Colon (tissue), 2 donors: ENCODE measurements around the gene SH3RF1.
"Not testable (repeated sequence)": the region's sequence is repeated elsewhere in the genome, so short reads cannot be mapped to it uniquely, and the experiment has no call there.

Source experiments
- FAIRE-seq: peaks from 2 replicates; lab custom pipeline; 2012; peaks lifted over from hg19 to GRCh38; lab: Jason Lieb, UNC
- donor health status: control.
- donor health status: control.

Gene SH3RF1

DNA sequence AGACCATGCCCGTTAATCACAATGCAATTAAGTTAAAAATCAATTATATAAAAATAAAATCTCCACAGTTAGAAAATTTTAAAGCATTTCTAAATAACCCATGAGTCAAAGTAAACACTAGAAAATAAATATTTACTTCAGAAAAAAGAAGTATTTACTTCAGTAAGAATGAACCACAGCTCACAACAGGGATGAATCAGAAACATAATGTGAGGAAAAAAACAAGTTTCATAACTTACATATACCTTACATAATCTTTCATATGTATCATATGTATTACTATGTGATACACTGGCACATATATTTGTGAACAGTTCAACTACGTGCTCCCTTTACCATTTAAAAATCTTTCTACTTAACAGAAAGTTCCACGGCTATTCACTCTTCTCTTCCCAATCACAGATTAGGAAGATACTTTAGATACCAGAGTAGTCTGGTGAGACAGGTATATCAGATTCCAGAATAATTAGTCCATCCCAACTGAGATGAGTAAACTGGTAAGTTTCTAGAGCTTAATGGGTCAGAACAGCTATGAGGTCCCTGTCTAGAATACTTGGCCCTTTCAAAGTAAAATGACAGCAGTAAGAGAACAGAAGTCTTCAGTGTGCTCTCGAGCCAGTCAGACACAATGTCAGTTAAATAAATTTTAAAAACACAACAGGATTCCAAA, 70.3 kb downstream of the SH3RF1 start:
- no peak for FAIRE-seq

DNA sequence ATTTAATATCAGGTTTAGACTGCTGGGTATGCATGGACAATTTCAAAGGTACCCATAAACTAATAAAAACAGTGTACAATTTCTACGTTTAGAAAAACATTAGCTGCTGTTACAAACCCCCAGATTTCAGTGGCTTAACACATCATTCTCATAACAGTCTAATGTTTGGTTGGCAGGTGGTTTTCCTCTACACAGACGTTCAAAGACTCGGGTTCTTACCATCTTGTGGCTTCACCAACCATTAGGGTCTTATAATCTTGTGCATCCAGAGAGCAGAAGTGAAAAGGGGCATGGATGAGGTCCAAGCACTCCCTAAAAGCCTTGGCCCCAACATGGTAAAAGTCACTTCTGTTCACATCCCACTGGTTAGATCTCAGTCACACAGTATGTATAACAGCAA, 71.6 kb downstream of the SH3RF1 start:
- no peak for FAIRE-seq

DNA sequence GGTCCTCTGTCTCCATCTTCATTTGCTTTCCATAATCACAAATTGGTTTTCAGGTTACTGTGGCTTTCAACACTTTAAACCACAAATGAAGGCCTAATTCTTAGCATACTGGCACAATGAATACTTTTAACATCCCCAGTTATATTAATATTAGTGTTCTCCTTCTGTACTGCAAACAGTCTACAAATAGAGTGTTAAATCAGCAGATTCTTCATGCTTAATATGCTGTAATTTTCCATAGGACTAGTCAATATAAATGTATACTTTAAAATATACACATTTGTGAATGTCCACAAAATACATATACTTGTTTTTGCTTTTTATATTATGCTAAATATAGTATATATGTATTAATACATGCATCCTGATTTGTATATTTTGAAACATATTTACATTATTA, 72.6 kb downstream of the SH3RF1 start:
- FAIRE-seq = no peak

- FAIRE-seq = not testable (repeated sequence)
Observed at GRCh38 chr4:169197206-169197605, 73.5 kb downstream of the SH3RF1 start.

DNA sequence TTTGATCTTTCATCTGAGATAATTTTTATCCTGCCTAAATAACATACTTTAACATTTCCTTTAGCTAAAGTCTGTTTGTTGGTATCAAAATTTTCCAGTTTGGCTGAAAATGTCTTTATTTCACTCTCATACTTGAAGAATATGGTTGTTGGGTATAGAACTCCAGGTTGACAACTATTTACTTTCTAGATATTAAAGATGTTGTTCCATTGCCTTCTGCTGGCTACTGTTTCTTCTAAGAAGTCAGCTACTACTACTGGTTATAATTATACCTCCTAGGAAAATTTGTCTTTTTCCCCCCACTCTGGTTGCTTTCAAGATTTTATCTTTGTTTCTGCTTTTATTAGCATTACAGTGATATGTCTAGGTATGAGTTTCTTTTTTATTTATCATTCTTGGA, 75.7 kb downstream of the SH3RF1 start:
- no peak for FAIRE-seq

GRCh38 chr4:169189968-169190367, 80.8 kb downstream of the SH3RF1 start:
- FAIRE-seq = not testable (repeated sequence)

GRCh38 chr4:169189372-169189771, 81.4 kb downstream of the SH3RF1 start:
- FAIRE-seq = no peak

DNA sequence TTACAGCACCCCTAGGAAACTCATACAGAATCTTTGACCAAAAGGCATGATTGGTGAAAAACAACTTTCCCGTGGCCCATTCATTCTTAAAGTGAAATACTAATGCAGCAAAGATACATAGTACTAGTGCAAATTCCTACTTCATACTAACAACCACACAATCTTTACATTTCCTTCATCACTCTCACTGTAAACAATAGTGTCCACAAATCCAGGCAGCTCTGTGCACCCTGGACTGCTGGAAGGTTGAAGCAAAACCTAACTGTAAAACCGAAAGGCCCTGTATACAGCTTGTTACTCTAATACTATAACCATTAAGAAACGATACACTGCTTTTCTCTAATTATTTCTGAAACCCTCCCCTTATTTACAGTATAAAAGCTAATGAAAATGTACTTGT, 82.6 kb downstream of the SH3RF1 start:
- no peak for FAIRE-seq

- no peak for FAIRE-seq
Observed at GRCh38 chr4:169185133-169185956, 85.4 kb downstream of the SH3RF1 start.

DNA sequence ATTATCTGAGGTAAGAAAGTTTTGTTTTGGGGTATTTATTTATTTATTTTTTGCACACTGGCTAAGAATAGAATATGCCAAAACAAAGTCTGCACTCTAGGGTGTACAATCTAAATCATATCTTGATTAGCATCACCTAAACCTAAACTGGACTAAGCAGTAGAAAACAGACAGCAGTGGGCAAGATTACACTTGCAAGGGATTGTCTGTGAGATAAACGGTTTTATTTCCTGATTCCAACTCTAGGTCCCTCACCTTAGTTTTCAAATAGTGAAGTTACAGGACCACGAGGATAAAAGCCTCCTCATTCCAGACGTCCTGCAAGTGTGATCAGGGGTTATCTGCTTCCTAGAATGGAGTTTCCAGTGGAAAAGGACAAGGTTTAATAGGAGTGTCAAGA, 86.1 kb downstream of the SH3RF1 start:
- no peak for FAIRE-seq

DNA sequence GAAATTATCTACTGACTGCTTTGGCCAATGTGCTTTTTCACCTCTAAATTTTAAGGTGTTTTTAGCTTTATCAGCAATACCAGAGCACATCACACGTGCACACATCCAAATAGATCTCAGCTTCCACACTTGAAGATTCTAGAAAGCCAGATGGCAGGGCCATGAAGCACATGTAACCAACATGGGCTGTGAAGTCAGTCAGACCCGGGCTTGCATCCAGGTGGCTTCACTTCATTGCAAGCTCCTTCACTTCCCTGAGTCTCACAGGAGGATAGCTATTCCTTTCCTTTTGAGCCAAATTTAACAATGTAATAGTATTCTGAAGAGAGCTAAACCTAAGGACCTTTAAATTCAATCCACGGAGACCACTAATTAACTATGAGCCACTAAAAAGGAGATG, 86.5 kb downstream of the SH3RF1 start:
- FAIRE-seq = no peak

- no peak for FAIRE-seq
Observed at GRCh38 chr4:169183581-169183980, 87.2 kb downstream of the SH3RF1 start.

DNA sequence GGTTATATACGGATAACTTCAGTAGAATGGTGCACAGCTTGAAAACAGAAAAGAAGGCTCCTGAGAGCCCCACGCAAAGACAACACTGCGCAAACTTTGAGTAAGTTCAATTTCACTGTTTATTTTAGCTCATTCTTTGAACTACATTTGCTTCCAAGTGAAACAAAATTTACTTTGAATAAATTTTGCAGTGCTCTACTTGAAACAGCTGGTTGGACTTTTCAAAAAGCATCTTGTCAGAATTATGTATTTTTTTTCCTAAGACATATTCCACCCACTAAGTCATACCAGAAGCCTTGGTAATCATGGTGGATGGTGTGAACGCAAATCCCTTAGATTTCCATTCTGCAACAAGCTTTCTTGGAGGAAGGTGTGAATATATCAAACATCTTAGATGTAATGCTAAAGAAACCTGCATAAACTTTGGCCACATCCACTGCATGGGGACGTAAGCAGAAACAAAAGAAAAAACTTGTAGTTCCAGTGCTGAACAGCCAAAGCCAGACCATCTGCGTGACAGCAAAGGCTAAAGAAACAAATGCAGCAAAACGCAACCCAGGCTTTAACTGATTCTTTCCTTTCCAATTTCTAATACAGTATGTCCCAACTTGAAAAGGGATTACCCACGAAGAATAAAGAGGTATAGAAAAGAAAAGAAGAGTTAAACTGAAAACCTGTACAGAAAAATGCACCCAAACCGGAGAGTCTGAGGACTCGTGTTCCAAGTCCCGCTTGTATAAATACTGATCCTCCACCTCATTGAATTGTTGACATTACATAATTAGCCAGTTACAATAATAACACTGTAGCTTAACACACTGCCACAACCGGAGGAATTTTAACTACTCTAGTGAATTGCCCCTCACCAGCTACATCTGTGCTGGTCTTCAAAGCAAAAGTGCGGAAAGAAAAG, 90.9 kb downstream of the SH3RF1 start:
- no peak for FAIRE-seq

- peak; percentile 47 for FAIRE-seq
Observed at GRCh38 chr4:169178092-169178491, 92.7 kb downstream of the SH3RF1 start.

GRCh38 chr4:169175476-169175875, 95.3 kb downstream of the SH3RF1 start:
- FAIRE-seq = no peak

DNA sequence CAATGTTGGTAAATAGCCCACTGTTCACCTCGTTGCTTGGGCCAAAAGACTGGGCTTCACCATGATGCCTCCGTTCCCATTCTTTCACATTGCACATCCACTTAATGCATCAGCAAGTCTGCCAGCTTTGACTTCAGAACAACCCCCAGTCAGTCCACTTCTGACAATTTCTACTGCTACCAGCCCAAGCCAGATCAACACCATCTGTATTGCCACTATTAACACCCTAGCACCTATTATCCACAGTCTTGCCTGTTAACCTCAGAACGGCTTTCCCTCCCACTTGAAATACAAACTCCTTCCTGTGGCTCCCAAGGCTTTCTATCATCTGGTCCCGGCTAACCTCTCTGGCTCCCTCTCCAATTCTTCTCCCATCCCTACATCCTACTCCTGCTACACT, 95.7 kb downstream of the SH3RF1 start:
- FAIRE-seq = no peak

DNA sequence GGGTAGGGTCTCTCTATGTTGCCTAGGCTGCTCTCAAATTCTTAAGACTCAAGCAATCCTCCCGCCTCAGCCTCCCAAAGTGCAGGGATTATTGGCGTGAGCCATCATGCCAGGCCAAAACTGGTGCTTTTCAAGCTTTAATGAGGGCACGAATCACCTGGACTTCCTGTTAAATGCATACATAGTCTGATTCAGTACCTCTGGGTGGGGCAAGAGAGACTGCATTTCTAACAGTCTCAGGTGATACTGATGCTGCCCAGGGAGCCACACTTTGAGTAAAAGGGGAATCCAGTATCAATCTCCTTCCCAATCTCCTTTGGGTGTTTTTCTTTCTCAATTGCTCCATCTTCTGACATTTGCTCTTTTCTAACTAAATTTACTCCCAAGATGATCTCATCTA, 96.5 kb downstream of the SH3RF1 start:
- no peak for FAIRE-seq

DNA sequence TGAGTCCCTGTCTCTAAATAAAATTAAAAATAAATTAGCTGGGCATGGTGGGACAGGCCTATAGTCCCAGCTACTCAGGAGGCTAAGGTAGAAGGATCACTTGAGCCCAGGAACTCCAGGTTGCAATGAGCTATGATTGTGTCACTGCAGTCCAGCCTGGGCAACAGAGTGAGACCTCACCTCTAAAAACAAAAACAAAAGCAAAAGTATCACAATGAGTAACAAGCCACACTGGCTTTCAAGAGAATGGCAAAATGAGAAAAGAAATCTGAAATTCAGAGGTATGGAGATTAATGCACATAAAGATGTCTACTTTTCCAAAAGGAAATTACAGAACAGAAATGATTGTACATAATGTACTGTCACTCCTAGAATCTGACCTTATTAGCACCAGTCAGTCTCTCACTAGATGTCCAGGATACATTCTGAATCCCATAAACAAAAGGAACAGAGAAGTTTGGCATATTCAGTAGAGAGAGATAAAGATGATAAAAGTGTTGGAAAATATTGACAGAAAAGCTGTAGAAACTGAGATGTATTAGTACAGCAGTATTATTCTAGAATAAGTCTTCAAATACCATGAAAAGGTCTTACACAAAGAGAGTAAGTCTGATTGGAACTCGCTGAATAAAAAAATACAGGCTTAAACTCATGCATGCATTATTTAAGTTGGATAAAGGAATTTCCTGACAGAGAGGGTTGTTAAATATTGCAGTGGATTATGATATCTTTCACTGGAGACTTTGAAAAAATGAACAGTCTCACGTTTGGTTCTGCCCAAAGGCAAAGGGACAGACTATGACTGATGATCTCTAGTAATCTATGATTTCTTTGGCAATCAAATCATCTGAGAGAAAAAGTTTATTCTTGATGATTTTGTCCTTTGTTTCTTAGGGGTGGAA, 102.5 kb downstream of the SH3RF1 start:
- FAIRE-seq = no peak

- no peak for FAIRE-seq
Observed at GRCh38 chr4:169164669-169165415, 105.9 kb downstream of the SH3RF1 start.

GRCh38 chr4:169163947-169164668, 106.6 kb downstream of the SH3RF1 start:
- no peak for FAIRE-seq
